HL-60 (cell line): ENCODE results near the gene CSTF3.
A peak's percentile ranks its signal among the peaks of the same experiment; 100 is the strongest.

Experiments used
- DNase-seq, 2 experiments: peaks; one replicate each; pipeline ENCODE4 v3.0.0-alpha.2; 2010 to 2020; ENCODE audit warnings: low read depth in 1 of 2, low spot score in 1 of 2
- H3K27ac ChIP-seq: fragments of 250-450 bp; sonication (Bioruptor Pico); replicated peaks from 2 replicates; pipeline ENCODE4 v1.5.1; 2020; ENCODE audit warnings: mild to moderate bottlenecking, moderate library complexity
- H3K27me3 ChIP-seq: fragments of 250-450 bp; sonication (Bioruptor Pico); 2 replicates; pipeline ENCODE4 v1.5.1; 2021; ENCODE audit warnings: mild to moderate bottlenecking, moderate library complexity; ENCODE audit not compliant: insufficient read depth, poor library complexity, severe bottlenecking
- H3K4me3 ChIP-seq: replicated peaks from 2 replicates; pipeline ENCODE4 v1.5.1; 2011; ENCODE audit warnings: mild to moderate bottlenecking, control low read depth, low read length; ENCODE audit not compliant: insufficient read depth
- CTCF ChIP-seq: IDR thresholded peaks from one replicate; pipeline ENCODE4 v1.5.1; 2011; ENCODE audit warnings: low read length, control low read depth, inconsistent platforms; ENCODE audit not compliant: insufficient read depth
- GABPA ChIP-seq: IDR thresholded peaks from 2 replicates; pipeline ENCODE4 v1.6.1; 2012; ENCODE audit warnings: low read depth
- POLR2AphosphoS5 ChIP-seq: IDR thresholded peaks from 2 replicates; pipeline ENCODE4 v1.6.1; 2012; ENCODE audit warnings: low read depth
- REST ChIP-seq: IDR thresholded peaks from 2 replicates; pipeline ENCODE4 v1.6.1; 2012; ENCODE audit warnings: low read depth; ENCODE audit not compliant: insufficient replicate concordance
- SPI1 ChIP-seq: IDR thresholded peaks from 2 replicates; pipeline ENCODE4 v1.6.1; 2012; ENCODE audit warnings: low read depth, mild to moderate bottlenecking, borderline replicate concordance

The CSTF3 gene

GRCh38 chr11:33135216-33135615 lies 26.1 kb downstream of the CSTF3 start:
- no peaks in the 10 kb centered on the region for H3K27me3 ChIP-seq
- TF ChIP-seq POLR2AphosphoS5, result no peak
- TF ChIP-seq SPI1, result no peak
- TF ChIP-seq GABPA, result no peak
- TF ChIP-seq CTCF, result no peak
- TF ChIP-seq REST, result no peak
- H3K4me3 ChIP-seq, result no peak overlapping the region
- no peak overlapping the region; the same call in 1 of the 2 replicates for H3K27ac ChIP-seq
- DNase-seq, result no peak

GRCh38 chr11:33134276-33134675 lies 27.0 kb downstream of the CSTF3 start:
- Histone ChIP-seq H3K27ac (peak overlapping the region; percentile 53), H3K27me3 (no peaks in the 10 kb centered on the region), H3K4me3 (no peak overlapping the region)
- no peak for DNase-seq
- TF ChIP-seq GABPA, result no peak
- no peak for TF ChIP-seq REST
- TF ChIP-seq POLR2AphosphoS5, result no peak

GRCh38 chr11:33133761-33134160 lies 27.5 kb downstream of the CSTF3 start:
- Histone ChIP-seq H3K27me3 (no peaks in the 10 kb centered on the region), H3K27ac (peak overlapping the region; percentile 53; the same call in 1 of the 2 replicates), H3K4me3 (no peak overlapping the region)
- no peak for DNase-seq
- TF ChIP-seq GABPA (no peak), POLR2AphosphoS5 (no peak), SPI1 (no peak), CTCF (no peak), REST (no peak)

- Histone ChIP-seq H3K27me3 (no peaks in the 10 kb centered on the region), H3K4me3 (no peak overlapping the region), H3K27ac (no peak overlapping the region)
- TF ChIP-seq POLR2AphosphoS5 (no peak), SPI1 (no peak), GABPA (no peak), CTCF (no peak), REST (no peak)
- DNase-seq, result no peak
Measured at GRCh38 chr11:33132510-33132909, 28.8 kb downstream of the CSTF3 start.
